Measurements from ENCODE around the gene RBMXL2.

The RBMXL2 gene

GRCh38 chr11:7088921-7089320 is at the start of gene RBMXL2:
RBMXL2 (plus strand) TSS chr11:7088998; CDS start chr11:7089121, 123 bp downstream.
- no peak for TF ChIP-seq CTCF (IDR thresholded peaks at IDR 0.05; ENCODE audit: low read depth, low read length)
- no peak within 1 kb of the TSS for H3K4me3 ChIP-seq (ENCODE audit: low read depth, low read length)

- no peak overlapping the region for H3K4me3 ChIP-seq (ENCODE audit: low read depth, low read length)
- no peak for TF ChIP-seq CTCF (IDR thresholded peaks at IDR 0.05; ENCODE audit: low read depth, low read length)
These were observed 42.2 kb upstream of the RBMXL2 start for GRCh38 chr11:7046474-7047175.

- H3K4me3 ChIP-seq (ENCODE audit: low read depth, low read length) = no peak overlapping the region
- TF ChIP-seq CTCF (IDR thresholded peaks at IDR 0.05; ENCODE audit: low read depth, low read length) = no peak
These were observed 38.6 kb upstream of the RBMXL2 start for GRCh38 chr11:7050191-7050590.

- TF ChIP-seq CTCF (IDR thresholded peaks at IDR 0.05; ENCODE audit: low read depth, low read length) = no peak
- H3K4me3 ChIP-seq (ENCODE audit: low read depth, low read length) = no peak overlapping the region
These were observed 31.8 kb upstream of the RBMXL2 start for GRCh38 chr11:7056828-7057513.

- TF ChIP-seq CTCF (IDR thresholded peaks at IDR 0.05; ENCODE audit: low read depth, low read length) = no peak
- H3K4me3 ChIP-seq (ENCODE audit: low read depth, low read length) = no peak overlapping the region
These were observed 31.2 kb upstream of the RBMXL2 start for GRCh38 chr11:7057641-7058040.

GRCh38 chr11:7060868-7061267 is 27.9 kb upstream of the RBMXL2 start:
- no peak for TF ChIP-seq CTCF (IDR thresholded peaks at IDR 0.05; ENCODE audit: low read depth, low read length)
- no peak overlapping the region for H3K4me3 ChIP-seq (ENCODE audit: low read depth, low read length)

- no peak overlapping the region for H3K4me3 ChIP-seq (ENCODE audit: low read depth, low read length)
- no peak for TF ChIP-seq CTCF (IDR thresholded peaks at IDR 0.05; ENCODE audit: low read depth, low read length)
These were observed 26.3 kb upstream of the RBMXL2 start for GRCh38 chr11:7062534-7062933.

All from WI38 (cell line).